Measurements from ENCODE around the gene BCAR3. TPM values are rescaled to one million over a fixed set of nuclear protein-coding genes. Genes with fewer than 3 reads are reported as not detected.

Gene BCAR3
- total RNA-seq, 2 experiments from 2014 or later: 0.96 to 1.3 TPM

DNA sequence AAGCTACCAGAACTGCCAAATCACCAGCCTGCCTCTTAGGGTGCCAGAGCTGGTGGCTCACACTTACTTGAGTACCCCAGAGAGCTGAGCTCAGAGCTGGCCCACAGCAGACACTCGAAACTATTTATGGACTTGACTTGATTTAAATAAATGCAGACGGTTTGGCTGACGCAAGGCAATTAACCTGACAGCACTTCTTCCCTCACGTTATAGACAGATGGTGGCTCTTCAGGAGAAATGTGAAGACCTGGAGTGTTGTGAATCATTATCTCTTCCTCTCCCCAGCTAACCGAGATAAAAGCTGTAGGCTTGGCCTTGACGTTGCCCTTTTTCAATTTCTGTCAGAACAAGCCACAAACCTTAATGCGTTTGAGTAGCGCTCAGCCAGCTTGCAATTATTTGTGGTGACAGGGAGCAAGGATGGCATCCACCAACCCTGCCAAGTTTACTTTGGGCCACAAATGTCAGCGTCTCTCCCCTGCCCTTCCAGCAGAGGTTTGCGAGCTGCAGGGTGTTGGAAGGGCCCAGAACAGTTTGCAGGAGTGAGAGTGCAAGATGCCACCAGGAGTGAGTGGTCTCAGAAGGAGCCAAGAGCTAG, 34.0 kb upstream of the BCAR3 start:
- CTCF ChIA-PET: interaction anchor here (1.3 to 2.1 kb wide), 4 partner anchors 34 to 129 kb away, joined by 5 to 6 read pairs (median 6); partner anchors contain the start of gene BCAR3
- peak; percentile 70 for ATAC-seq
- no peak overlapping the region for H3K4me3 Mint-ChIP-seq

DNA sequence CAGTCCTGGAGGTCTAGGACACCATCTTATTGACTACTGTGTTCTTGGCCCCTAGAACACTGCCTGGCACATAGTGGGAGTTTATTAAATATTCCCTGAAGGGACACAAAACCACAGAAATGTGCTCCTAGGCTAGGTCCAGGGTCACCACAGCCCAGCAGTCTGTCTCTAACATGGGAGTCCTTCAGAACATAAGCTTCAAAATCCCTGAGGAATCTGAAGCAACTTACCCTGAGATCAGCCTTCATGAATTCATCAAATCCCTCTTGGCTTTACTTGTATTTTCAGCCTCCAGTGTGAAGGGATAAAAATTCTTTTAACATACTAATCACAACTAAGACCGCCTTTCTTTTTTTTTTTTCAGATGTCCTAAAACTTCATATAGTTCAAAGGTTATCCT, 32.7 kb upstream of the BCAR3 start:
- H3K4me1 Mint-ChIP-seq: peaks cover 71% of the 10 kb centered on the region
- CTCF ChIA-PET: no interaction called here

More for the DNA sequence above, 34.0 kb upstream of the BCAR3 start:
- Mint-ChIP-seq H3K4me1 (peaks cover 64% of the 10 kb centered on the region), H3K36me3 (peaks cover 19% of the 10 kb centered on the region), H3K27me3 (peaks cover 6% of the 10 kb centered on the region), H3K27ac (peak overlapping the region; percentile 76), H3K9me3 (ENCODE audit: low read depth) (peaks cover 11% of the 10 kb centered on the region)
- peak; percentile 69 for DNase-seq

DNA sequence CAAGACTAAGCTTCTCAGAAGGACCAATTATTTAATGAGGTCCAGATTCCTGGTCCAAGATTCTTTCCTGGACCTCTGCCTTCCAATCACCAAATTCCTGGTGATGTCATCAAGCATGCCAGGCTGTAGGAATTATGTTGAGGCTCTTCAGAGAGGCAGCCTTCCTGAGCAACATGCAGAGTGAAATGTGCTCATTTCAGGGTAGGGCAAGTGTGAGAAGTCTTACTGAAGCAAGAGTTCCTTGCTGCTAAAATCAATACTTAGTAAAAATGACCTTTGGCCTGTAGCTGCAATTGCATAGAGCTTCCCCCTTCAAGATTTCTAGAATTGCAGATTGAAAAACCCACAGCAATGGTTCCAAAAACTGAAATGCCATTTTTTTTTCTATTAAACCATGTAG, 31.7 kb upstream of the BCAR3 start:
- Mint-ChIP-seq H3K36me3 (peaks cover 18% of the 10 kb centered on the region), H3K4me1 (peaks cover 81% of the 10 kb centered on the region), H3K27me3 (peaks cover 6% of the 10 kb centered on the region), H3K27ac (no peak overlapping the region), H3K9me3 (ENCODE audit: low read depth) (peaks cover 11% of the 10 kb centered on the region), H3K4me3 (no peak overlapping the region)
- DNase-seq (no peak), ATAC-seq (no peak)
- CTCF ChIA-PET: no interaction called here

More for the DNA sequence above, 32.7 kb upstream of the BCAR3 start:
- Mint-ChIP-seq H3K27ac (no peak overlapping the region), H3K4me3 (no peak overlapping the region), H3K27me3 (peaks cover 6% of the 10 kb centered on the region), H3K36me3 (peaks cover 19% of the 10 kb centered on the region), H3K9me3 (ENCODE audit: low read depth) (peaks cover 11% of the 10 kb centered on the region)
- DNase-seq (no peak), ATAC-seq (no peak)

DNA sequence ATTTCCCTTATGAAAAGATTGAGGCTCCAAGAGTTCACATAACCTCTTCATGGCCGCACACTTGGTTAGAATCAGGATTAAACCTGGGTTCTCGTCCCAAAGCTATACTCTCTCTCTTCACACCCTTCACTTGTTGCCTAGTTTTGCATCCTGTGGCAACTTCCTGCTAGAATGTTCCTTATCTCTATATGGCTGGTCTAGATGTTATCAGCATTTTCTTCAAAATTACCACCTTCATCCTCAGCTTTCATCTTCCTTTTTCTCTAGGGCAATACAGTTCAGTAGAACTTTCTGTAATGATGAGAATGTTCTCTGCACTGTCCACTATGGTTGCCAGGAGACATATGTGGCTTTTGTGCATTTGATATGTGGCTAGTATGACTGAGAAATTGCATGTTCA, 31.1 kb upstream of the BCAR3 start:
- CTCF ChIA-PET: no interaction called here
- ATAC-seq (no peak), DNase-seq (no peak)
- Mint-ChIP-seq H3K27ac (no peak overlapping the region), H3K4me3 (no peak overlapping the region), H3K4me1 (peaks cover 86% of the 10 kb centered on the region), H3K9me3 (ENCODE audit: low read depth) (peaks cover 8% of the 10 kb centered on the region), H3K27me3 (peaks cover 6% of the 10 kb centered on the region), H3K36me3 (peaks cover 14% of the 10 kb centered on the region)

DNA sequence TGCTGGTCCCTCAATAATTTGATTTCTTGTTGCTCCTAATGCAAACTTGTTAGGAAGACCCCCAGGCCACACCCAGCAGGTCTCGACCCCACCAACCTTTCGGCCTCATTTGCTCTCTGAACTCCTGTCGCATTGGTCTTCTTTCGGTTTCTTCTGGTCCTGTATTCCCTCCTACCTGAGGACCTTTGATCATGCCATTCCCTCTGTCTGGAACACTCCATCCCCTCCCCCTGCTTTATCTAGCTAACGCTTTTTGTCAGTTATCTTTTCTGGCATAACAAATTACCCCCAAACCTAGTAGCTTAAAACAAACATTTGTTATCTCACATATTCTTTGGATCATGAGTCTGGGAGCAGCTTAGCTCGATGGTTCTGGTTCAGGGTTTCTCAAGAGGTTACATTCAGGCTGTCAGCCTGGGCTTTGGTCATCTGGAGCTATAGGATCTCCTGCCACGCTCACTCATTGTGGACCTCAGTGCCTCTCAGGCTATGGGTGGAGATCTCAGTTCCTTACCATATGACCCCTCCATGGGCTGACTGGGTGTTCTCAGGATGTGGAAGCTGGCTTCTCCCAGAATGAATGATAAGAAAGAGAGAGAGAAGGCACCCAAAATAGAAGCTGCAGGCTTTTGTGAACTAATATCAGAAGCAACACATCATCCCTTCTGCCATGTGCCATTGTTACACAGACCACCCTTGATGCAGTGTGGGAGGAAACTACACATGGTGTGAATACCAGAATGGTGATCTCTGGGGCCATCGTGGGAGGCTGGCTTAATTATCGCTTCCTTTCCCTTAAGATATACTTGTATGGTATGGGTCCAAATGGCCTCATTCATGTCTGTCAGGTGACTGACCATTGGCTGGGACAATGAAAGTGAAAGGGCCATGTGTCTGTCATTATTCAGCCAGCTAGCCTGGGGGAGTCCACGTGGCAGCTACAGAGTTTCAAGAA, 29.1 kb upstream of the BCAR3 start:
- CTCF ChIA-PET: interaction anchor here (1.0 kb wide), 1 partner anchor 81 kb away, joined by 4 read pairs; no protein-coding TSS in a partner anchor
- ATAC-seq: no peak
- Mint-ChIP-seq H3K4me1 (peaks cover 77% of the 10 kb centered on the region), H3K27ac (no peak overlapping the region), H3K9me3 (ENCODE audit: low read depth) (no peaks in the 10 kb centered on the region), H3K36me3 (peaks cover 4% of the 10 kb centered on the region), H3K4me3 (no peak overlapping the region), H3K27me3 (peaks cover 6% of the 10 kb centered on the region)
- no peak for DNase-seq

DNA sequence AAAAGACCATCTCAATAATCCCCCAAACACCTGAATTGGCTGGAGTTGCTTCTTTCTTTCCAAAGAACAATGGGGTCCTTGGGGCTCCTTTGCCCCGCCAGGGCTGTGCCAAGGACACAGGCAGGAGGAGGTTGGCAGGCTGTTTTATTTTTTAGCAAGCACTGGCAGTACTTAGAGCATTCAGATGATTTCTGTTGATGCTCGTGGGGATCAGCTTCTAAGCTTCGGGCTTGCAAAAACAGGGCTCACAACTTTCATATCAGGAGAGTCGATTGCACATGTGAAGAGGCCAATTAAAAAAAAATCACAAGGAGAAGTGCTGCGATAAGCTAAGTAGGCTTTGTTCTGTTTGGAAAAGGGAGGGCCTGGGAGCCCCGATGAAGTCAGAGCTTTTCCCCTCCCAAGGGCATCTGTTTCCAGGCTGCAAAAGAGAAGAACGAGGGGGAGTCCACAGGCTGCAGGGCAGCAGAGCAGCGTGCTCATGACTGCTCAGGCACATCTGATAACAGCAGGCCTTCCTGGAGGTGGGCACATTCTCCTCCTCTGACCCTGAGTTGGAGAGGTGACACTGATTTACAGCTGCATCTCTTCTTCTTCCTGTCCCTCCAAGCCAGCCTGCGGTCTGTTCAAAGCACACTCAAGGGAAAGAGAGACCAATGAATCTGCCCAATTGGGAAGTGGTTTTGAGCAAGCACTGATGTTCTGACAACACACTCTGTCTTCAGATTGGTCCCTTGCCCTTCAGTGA, 27.3 kb upstream of the BCAR3 start:
- ATAC-seq (peak; percentile 43), DNase-seq (peak; percentile 62)
- Mint-ChIP-seq H3K36me3 (peaks cover 2% of the 10 kb centered on the region), H3K4me1 (peaks cover 62% of the 10 kb centered on the region), H3K27ac (peak overlapping the region; percentile 18), H3K27me3 (peaks cover 6% of the 10 kb centered on the region), H3K9me3 (ENCODE audit: low read depth) (no peaks in the 10 kb centered on the region), H3K4me3 (no peak overlapping the region)
- CTCF ChIA-PET: no interaction called here

DNA sequence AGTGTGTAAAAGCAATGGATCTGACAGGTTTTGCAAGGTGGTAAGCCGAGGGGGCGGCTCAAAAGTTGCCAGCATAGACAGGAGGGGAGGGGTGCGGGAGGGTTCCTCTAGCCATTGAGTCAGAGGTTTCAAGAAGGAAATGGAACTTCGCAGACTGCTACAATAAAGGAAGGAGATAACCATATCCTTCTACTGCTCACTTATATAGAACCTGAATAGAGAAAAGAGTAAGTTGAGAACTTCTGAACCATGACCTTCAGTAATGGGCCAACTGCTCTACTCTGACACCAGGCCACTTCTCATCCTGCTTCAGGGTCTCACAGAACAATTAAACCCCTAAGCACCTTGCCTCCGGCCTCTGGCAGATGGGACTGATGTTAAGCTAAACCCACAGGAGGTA, 26.3 kb upstream of the BCAR3 start:
- ATAC-seq (peak; percentile 83), DNase-seq (peak; percentile 66)
- Mint-ChIP-seq H3K9me3 (ENCODE audit: low read depth) (no peaks in the 10 kb centered on the region), H3K27ac (peak overlapping the region; percentile 1), H3K36me3 (peaks cover 2% of the 10 kb centered on the region), H3K4me1 (peaks cover 54% of the 10 kb centered on the region), H3K4me3 (no peak overlapping the region), H3K27me3 (peaks cover 6% of the 10 kb centered on the region)
- CTCF ChIA-PET: no interaction called here

DNA sequence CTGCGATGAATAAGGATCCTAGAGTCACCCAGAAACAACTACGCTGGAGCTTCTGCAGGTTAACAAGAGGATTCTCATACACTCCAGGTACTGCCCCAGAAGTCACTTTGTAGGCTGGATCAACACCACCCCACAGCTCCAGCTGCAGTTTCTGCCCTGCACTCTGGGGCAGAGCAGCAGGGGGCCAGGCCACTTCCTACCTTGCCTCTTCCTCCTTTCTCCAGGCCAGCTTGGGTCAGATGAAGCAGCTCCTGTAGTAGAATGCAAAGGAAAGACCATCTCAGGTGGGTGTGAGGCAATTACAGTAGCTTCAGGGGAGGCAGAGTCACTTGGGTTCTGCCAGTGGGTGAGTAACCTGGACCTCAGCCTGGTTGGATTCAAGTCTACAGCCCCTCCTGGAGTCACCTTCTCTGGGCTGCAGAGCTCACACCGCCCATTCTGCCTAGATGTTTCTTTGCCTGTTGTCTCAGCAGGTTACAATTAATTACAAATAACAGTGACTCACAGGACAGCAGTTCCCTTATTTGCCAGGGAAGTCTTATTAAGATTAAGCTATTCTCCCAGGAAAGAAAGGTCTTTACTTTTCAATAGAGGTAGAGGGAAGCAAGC, 24.4 kb upstream of the BCAR3 start:
- ATAC-seq: no peak
- H3K4me1 Mint-ChIP-seq: peaks cover 43% of the 10 kb centered on the region
- H3K4me3 Mint-ChIP-seq: no peak overlapping the region
- H3K36me3 Mint-ChIP-seq: no peaks in the 10 kb centered on the region
- DNase-seq: no peak
- no peak overlapping the region for H3K27ac Mint-ChIP-seq
- no peaks in the 10 kb centered on the region for H3K27me3 Mint-ChIP-seq
- CTCF ChIA-PET: interaction anchor here (0.9 to 2.3 kb wide), 2 partner anchors 9 to 12 kb away, joined by 3 to 6 read pairs; no protein-coding TSS in a partner anchor
- H3K9me3 Mint-ChIP-seq (ENCODE audit: low read depth): no peaks in the 10 kb centered on the region

DNA sequence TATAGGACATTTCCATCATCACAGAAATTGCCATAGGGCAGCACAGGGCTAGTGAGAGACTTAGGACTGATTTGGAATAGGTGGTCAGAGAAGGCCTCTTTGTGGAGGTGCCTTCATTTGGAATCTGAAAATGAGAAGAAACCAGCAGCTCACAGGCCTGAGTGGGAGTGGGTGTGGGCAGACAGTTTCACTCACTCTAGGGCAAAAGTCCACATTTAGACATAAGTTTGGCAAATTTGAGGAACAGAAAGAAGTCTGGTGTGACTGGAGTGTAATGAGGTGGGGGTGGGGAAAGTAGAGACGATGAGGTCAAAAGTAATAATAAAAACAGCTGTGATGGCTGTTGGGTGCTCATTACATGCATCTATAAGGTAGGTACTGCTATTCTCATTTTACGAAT, 22.4 kb upstream of the BCAR3 start:
- no peak for DNase-seq
- Mint-ChIP-seq H3K27ac (no peak overlapping the region), H3K4me1 (peaks cover 31% of the 10 kb centered on the region), H3K27me3 (no peaks in the 10 kb centered on the region), H3K4me3 (no peak overlapping the region), H3K36me3 (no peaks in the 10 kb centered on the region), H3K9me3 (ENCODE audit: low read depth) (no peaks in the 10 kb centered on the region)
- no peak for ATAC-seq
- CTCF ChIA-PET: interaction anchor here (0.7 to 2.3 kb wide), 2 partner anchors 10 to 399 kb away, joined by 3 to 6 read pairs; no protein-coding TSS in a partner anchor

DNA sequence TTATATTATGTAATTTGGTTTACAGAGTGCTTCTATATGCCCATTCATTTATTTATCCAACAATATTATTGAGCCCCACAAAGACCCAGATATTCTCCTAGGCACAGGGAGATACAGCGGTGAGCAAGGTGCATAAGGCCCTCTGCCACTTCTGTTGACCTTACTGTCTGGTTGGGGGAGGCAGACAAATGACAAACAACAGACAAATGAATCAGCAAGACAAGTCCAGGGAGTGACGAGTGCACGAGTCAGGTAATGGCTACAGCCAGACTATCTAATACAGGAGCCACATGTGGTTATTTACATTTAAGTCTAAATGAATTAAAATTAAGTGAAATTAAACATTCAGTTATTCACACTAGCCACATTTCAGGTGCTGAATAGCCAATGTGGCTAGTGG, 22.0 kb upstream of the BCAR3 start:
- no peak overlapping the region for H3K4me3 Mint-ChIP-seq
- no peak overlapping the region for H3K27ac Mint-ChIP-seq
- no peak for DNase-seq
- CTCF ChIA-PET: interaction anchor here (1.0 kb wide), 1 partner anchor 10 kb away, joined by 3 read pairs; no protein-coding TSS in a partner anchor
- no peaks in the 10 kb centered on the region for H3K27me3 Mint-ChIP-seq
- no peaks in the 10 kb centered on the region for H3K36me3 Mint-ChIP-seq
- ATAC-seq: no peak
- H3K4me1 Mint-ChIP-seq: peaks cover 27% of the 10 kb centered on the region
- no peaks in the 10 kb centered on the region for H3K9me3 Mint-ChIP-seq (ENCODE audit: low read depth)

DNA sequence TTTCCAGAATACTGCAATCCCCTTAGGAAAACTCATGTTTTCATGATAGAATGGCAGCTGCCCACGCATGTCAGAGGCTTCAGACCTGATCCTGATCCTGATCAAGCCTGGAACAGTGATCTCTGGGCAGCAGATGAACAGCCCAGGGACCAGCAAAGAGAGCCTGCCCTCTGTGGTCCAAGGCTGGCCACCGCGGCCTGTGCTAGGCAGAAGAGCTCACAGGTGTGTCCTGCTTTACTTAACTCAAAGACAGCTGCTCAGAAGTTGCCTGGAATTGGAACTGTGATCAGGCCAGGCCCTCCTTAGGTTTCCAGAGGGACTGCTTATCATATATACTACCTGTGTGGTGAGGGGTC, 21.2 kb upstream of the BCAR3 start:
- H3K4me1 Mint-ChIP-seq: peaks cover 18% of the 10 kb centered on the region
- no peaks in the 10 kb centered on the region for H3K9me3 Mint-ChIP-seq (ENCODE audit: low read depth)
- H3K27ac Mint-ChIP-seq: no peak overlapping the region
- CTCF ChIA-PET: interaction anchor here (1.0 kb wide), 1 partner anchor 9 kb away, joined by 3 read pairs; no protein-coding TSS in a partner anchor
- DNase-seq (no peak), ATAC-seq (no peak)
- no peak overlapping the region for H3K4me3 Mint-ChIP-seq
- no peaks in the 10 kb centered on the region for H3K27me3 Mint-ChIP-seq
- no peaks in the 10 kb centered on the region for H3K36me3 Mint-ChIP-seq

DNA sequence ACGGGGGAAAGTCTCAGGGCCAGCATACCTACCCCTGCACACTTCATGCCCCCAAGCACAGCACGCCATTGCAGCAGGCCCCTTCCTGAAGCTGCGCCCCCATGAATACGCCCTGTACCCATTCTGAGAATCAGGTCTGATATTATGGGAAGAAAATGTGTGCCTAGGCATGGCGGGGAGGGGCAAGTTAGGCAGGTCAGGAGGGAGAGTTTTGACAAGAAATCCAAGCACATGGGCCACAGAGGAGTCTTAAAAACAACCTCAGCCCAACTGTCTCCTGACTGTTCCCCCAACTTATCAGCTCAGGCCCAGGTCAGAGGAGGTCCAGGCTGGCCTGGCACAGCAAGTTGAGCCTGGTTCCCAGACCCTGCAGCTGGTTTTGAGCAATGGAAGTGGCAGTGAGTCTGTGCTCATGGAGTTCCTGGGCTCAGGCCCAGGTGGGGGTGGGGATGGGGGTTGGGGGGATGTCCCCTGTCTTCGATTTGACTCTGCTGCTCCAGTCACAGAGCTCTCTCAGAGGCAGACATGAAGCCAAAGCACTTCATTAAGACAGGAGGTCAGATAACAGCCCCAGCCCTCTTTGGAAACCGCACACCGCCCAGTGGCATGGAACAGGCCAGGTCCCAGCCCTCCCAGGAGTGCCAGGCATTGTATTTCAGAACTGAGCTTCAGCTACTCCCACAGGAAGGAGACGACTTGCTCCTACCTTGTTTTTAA, 20.6 kb upstream of the BCAR3 start:
- Mint-ChIP-seq H3K9me3 (ENCODE audit: low read depth) (no peaks in the 10 kb centered on the region), H3K4me1 (peaks cover 16% of the 10 kb centered on the region), H3K27me3 (no peaks in the 10 kb centered on the region), H3K27ac (no peak overlapping the region), H3K36me3 (no peaks in the 10 kb centered on the region), H3K4me3 (no peak overlapping the region)
- CTCF ChIA-PET: interaction anchor here (0.6 to 1.0 kb wide), 2 partner anchors 9 to 16 kb away, joined by 3 read pairs; no protein-coding TSS in a partner anchor
- DNase-seq (no peak), ATAC-seq (no peak)
